ENCODE results near the gene KBTBD8.

GRCh38 chr3:66985336-66985920 lies 12.7 kb upstream of the KBTBD8 start:
- TF ChIP-seq POLR2A (IDR thresholded peaks at IDR 0.05) = no peak
- no peak for TF ChIP-seq CTCF (IDR thresholded peaks at IDR 0.05)

Data from lower leg skin (tissue), 3 donors.